HG03064 (cell line): ENCODE results near the gene GABRB3.

Experiments
- ATAC-seq: cut with Tn5 transposase; IDR thresholded peaks from one replicate; pipeline ENCODE4 v1.9.1; 2021; ENCODE audit warnings: low read depth; ENCODE audit not compliant: unreplicated experiment

Gene GABRB3

DNA sequence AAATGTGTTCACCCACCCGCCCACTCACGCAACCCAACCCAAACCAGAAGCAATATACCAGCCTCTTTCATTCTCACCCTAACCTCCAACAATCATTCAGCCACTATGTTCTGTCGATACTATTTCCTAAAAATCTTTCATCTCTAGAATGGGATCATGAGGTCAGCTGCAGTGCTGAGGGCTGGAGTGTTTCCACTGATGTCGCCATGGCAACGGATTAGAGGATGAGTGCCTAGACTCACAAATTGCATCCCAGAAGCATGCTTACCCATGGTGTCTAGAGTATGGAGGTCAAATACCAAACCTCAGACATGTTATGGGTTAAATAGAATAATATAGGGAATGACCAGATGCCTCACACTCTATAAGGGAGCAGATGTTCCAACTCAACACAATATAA is 138.5 kb downstream of the GABRB3 start:
- ATAC-seq = no peak

DNA sequence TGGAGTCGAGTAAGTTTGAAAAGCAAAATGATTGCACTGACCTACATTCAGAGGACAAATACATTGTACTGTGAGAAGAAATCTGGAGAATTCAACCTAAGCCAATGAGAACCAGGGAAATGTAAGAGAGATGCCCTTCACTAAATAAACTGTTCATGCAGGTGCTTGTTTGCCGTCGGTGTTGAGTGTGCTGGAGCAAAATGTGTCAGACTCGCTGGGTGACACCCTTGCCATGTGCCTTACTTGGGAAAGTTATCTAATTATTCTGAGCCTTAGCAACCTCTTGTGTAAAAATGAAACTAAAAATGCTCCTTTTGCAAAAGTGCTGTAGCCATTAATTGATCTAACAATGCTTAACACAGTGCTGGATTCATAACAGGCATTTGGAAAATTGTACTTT is 140.4 kb downstream of the GABRB3 start:
- no peak for ATAC-seq

DNA sequence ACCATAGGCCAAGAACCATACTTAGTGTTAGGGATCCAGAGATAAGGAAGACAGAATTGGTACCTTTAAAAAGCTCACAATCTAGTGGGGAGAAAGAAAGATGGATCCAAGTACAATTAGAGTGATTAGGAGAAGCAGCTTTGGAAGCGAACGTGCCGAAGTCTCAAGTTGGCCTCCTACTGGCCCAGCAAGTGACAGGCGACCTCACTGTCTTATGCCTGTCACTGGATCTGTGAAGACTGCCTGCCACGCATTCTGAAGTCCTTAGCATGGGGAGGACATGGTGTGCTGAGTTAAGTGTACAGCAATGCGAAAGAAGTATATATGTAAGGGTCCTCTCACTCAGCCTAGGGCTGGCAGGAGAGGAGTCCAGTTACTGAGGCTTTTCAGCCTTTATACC is 141.0 kb downstream of the GABRB3 start:
- no peak for ATAC-seq

DNA sequence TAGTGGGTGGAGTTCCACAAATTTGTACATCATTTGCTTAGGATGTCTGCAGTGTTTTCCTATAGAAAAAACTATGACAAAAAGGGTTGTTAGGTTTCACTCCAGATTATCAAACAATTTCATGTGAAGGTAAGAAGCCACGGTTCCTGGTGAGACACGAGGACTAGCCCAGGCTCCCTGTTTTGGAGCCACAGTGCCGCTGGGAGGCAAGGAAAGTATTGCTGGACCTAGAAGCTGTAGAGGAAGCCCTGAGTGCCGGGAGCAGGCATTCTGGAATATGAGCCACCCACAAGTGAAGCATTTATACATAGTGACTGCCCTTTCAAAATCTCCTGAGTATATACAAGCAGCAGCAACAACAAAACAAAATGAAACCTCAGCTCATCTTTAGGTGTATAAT is 142.0 kb downstream of the GABRB3 start:
- no peak for ATAC-seq

DNA sequence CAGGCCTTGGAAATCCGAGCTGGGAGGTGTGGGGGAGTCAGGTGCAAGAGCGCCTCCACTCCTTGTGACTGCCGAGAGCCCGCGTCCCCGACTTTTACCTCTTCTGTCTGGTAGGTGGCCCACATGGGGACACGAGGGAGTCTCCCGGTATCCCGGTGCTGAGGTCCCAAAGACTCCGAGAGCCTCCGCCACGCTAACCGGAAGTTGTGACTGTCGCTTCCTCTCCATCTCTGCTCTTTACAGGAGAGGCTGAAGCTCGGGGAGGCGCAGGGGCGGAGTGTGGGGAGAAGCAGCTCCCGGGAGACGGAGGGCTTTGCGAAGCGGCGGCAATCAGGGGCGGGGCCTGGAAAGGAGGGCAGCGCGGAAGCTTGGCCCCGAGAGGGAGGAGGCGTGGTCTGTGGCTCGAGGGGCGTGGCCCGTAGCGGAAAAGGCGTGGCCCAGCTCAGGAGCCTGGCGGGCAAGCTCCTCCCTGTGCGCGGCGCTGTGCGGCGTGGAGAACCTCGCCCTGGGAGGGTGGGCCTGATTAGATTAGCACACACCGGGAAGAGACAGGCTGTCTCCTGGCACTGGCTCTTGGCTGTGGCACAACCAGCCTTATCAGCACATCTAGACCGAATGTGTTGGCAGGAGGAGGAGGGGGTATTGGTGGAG is 143.9 kb downstream of the GABRB3 start:
- ATAC-seq = no peak

DNA sequence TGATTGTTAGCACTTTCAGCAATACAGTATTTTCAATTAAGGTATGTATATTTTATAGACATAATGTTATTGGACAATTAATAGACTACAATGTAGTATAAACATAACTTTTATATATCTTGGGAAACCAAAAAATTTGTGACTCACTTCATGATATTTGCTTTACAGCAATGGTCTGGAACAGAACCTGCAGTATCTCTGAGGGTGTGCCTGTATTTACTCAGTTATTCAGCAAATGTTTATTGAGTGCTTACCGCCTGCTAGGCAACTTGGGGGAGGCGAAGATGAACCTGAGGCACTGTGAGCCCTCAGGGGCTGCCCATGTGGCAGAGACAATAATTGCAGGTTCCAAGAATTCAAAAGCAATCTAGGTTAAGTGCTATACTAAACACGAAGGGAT is 144.8 kb downstream of the GABRB3 start:
- ATAC-seq = no peak

DNA sequence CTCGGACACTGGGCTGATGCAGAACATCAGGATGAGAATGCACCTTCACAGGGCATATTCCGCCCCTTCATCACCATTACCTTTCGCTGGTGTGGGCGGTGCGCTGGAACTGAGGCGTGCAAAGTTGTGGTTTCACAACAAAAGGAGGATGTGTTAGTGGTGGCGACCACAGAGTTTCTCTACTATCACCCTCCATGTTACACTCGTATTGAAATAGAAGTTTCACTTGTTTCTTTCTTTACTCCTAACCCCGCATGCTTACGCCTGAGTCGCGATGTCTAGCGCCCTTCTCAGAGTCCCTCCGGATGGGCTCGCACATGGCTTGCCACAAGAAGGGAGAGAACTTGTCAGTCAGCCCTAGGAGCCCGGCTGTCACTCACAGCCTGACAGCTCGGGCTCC is 148.7 kb downstream of the GABRB3 start:
- no peak for ATAC-seq

DNA sequence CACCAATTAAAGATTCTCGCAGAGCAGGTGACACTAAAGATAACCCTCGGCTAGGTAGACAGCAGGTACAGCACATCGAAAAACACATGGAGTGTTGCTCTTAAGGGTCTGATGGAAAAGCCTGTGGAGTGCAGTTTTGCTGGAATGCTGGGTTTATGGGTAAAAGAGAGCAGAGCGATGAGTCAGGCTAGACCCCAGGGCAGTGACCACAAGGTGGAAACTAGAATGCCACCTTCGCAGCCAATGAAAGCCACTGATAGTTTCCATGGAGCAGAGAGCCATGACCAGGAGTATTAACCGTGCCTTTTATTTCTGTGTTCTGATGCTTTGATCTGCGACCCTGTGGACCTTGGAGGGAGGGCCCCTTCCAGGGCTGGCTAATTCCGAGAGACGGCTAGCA is 149.8 kb downstream of the GABRB3 start:
- ATAC-seq = no peak

DNA sequence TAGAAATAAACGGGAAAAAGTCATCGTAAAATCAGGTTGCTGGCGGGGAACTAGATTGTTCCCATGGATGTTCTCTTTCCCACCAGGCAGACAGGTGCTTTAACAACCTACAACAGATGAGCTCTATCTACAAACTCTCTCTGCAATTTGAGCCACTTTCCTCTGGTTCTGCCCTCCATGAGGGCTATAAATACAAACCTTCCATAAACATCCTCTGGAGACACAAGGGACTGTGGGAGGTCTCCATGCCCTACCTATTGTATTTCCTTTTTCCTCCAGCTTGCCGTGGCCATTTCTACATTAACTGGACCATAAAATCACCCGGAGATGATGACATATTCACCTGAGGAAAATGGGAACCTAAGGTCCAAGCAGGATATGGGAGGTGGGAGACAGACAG is 151.1 kb downstream of the GABRB3 start:
- no peak for ATAC-seq

DNA sequence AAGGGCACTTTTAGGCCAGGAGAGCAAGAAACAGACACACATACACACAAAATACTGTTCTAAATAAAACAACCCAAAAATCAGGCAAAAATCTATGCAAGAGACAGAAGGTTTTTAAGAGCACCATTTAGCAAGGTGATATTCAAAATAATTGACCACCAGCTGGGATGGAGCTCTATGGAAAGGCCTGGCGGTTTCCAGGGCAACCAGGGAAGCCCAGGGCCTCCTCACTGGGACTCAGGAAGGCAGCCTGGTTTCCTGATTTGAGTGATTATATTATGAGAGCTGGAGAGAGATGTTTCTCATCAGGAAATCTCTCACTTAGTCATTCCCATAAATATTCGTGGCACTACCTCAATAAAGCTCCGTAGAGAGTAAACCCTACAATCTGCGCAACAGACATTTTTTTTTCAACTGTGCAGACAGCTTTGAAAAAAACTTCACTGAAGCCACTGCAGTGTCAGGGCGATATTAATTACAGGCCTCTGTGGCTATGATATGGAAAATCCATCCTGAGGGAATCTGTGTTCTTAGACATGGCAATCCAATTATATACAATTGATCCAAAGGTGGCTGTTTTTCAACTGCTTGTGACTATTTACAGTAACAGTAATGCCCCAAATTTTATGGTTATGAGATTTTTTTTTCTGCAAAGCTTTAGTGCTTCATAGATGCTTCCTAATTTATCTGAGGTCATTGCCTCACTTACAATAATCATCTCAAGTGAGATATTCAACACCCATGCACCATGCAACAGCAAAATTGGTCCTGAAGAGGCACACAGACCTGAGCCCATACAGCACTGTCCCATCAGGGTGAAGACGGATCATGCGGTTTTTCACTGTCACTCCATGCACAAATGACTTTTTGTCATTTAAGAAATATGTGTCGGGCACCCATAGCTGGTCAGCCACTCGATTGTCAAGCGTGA is 152.1 kb downstream of the GABRB3 start:
- no peak for ATAC-seq

DNA sequence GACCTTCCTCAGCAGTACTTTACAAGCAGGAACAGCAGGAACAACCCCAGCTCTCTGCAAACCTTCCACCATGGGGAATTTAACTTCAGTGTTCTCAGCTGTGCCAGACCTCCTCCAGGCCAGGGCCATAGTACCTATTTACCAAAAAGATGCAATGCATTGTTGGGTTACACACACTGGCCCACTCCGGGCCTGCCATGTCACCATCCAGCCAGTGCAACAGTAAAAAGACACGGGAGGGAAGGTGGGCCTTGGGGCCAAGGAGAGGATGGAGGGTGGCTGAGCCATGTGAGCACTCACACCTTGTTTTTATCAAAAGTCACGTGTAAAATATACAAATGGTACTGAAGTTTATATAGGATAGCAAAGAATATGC is 157.0 kb downstream of the GABRB3 start:
- no peak for ATAC-seq

DNA sequence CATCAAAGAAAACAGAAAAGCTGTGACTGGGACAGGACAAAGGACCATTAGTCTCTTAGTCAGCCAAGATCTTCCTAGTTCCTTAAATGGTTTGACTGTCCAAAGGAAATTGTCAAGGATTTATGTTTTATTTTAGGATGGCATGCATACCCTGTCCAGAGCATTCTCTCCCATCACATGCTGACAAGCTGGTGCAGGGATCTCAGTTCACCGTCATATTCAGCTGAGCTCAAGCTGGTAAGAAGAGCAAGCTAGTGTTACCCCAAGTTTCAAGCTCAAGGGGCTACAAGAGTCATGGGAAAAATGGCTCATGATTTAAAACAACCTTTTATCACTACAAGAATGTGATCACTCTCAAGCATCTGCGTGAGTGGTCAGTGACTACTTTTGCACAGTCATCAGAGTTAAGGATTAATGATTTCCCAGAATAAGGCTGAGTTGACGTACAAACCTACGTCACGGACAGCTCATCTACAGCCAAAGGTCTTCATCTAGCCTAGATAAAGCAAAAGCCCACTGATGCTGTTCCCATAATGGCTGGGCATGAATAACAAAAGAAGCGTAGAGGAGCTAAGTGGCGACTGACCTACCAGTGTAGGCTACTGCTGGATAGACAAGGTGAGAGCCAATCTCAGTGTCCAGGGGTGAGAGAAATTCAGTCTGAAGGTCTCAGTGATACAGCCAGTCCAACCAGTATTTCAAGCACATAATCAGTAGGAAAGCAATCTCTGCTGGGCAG is 157.5 kb downstream of the GABRB3 start:
- no peak for ATAC-seq

DNA sequence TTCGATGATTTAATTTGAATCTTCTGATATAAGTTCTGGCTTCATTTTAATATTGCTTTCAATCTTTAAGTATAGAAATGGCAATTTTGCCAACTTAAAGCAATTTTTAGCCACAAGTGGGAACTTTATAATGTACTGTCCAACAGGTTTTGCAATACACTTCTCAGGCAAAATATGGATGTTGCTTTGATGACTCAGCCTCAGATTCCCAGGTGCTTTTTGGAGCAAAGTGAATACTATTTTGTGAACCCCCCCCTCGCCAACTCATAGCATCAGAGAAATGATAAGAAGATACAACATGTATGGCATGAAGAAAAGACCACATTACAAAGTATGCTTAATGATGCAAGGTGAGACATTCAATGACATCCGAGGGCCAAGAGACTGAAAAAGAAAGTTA is 158.1 kb downstream of the GABRB3 start:
- ATAC-seq = no peak

DNA sequence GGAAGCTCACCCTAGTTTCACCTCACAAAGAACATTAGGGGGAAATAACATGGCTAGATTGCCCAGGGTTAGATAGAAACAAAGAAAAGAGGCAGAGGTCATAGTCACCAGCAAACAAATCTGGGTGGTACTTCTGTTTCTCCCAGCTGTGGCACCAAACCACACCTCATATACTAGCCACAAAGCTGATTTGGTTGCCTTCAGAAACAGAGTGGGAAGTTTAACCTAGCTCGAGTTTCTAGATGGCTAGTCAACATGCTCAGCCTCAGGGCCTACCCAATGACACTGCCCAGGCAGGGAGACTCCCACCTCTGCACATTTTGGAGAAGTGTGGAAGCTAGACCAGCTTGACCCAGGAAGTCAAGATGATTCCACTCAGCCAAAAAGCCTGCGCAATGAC is 174.2 kb downstream of the GABRB3 start:
- ATAC-seq = no peak

DNA sequence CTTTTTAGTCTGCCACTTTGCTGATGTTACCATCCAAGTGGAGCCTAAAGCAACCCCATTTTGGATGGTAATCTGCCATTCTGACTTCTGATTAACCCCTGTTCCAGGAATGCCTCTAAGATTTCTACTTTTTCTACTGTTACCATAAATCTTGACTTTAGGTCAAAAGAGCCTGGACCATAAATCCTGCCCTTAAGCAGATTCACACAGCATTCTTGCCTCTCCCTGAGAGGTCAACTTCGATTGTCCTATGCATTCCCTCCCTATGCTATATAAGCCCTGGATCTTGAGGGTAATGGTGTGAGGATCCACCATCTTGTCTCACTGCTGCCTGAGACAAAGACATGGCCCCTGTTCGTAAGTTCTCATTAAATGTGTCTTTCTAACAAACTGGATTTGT is 177.3 kb downstream of the GABRB3 start:
- no peak for ATAC-seq

DNA sequence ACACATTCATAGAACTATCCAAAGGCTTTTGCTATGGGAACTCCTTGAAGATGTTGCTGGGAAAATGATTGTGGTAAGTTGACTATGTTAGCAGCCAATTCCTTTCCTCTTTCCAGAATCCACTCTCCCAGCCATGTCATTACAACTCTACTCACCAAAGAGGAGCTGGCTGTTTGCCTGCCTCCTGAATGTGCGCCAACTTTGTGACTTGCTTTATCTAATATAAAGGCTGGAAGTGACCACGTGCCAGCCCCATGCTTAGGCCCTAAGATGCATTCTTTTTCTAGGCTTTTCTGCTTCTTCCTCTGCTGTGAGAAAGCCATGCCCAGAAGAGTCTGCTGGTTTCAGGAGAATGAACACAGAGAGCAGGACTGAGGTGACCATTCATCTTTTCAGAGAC is 182.2 kb downstream of the GABRB3 start:
- no peak for ATAC-seq

DNA sequence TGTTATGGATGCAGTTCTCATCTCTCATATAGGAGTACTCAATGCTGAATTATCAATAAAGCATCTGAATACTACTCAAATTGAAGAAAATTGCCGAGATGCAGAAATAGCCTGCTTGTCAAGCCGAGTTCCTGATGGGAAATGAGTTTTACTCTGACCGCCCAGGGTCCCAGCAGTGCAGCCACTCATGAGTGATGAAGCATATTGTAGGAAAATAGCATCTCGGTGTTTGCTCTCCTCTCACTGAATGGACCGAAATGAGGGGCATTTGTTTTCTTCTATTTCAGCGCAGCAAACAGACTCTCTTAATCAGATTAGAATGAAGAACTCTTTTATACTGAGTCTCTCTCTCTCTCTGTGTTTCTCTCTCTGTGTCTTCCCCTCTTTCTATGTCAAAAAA is 190.0 kb downstream of the GABRB3 start:
- no peak for ATAC-seq

DNA sequence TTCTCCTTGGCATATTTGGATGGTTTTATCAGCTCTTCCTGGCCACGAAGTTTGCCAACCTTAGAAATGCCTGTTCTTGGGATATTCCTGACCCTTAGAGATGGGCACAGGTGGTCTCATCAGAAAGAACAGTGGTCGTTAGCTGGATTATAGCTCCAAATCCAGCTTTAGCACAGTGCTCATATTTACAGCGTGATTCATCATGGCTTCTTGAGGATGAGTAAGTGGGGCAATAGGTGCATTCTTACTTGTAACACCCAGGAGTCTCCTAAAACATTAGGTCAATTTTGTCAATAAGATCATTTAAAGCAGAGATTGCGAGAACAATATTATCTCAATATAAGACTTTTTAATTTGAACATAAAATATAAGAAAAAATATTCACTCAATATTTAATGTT is 191.9 kb downstream of the GABRB3 start:
- no peak for ATAC-seq

DNA sequence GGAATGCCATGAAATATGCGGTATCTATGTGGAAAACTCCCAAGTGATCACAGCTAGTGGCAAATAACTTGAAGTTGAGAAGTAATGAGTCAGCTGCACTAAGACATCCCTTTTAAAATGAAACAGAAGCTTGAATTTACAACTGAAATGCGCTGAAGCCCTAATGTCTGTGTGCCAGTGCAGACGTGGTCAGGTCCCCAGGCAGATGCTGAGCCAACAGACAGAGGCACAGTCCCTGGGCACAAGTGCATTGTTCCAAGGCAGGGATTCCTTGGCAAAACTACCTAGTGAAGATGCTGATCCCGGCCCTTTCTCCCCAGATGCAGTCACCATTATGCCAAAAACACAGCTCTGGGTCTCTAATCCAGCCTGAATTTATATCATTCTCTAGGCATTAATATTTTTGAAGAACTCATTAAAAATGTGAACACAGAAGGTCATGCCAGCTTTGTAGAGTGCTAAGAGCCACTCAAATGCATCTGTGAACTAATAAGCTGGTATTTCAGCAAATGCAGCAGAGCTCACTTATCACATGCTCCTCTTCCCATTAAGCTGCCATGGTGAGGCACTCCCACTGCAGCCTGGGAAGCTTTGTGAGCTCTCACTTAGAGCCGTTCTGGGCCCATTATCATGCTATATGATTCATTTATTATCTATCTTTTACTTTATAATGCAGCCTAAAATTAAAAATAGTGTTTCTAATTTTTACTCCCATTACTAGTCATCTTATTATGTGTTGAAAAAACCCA is 200.1 kb downstream of the GABRB3 start:
- no peak for ATAC-seq

DNA sequence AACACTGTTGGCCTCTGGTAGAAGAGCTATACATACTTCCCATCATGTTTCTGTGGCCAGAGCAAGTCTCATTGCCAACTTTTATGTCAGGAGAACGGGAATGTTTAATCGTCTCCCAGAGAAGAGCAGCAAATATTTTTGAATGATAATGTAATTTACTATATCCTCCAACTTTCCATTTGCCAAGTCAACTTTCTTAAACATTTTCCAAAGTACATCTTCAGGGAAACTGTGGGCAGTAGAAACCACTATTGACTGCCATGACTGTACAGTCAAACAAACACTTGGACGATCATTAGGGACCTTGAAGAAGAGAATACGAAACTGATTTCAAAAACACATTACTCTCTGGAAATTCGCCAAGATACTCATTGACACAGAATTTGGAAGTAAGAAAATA is 201.5 kb downstream of the GABRB3 start:
- ATAC-seq = no peak

DNA sequence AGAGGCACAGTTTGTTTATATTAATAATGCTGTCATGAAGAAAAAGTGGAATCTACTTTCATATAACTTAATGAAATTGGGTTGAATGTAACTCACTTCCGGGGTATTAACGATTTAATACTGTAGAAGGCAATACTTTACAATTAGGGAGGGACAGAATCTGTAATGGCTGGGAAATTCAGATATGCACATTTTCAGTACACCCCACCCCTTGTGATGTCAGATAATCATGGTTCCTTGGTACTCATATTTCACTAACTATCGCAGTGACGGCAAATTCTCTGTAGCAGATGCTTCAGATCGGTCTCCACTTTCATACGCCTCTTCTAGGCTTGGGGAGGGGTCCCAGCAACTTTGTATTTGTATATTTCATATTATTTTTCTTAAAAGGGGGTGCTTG is 207.3 kb downstream of the GABRB3 start:
- ATAC-seq = no peak
